Stimulated activated CD8-positive, alpha-beta memory T cell treated with anti-CD3 and anti-CD28 coated beads, Interleukin-15, amount 100 ng/mL, for 1 hour (primary cell): ENCODE results near the gene USP51.
"Not testable (repeated sequence)": the region's sequence is repeated elsewhere in the genome, so short reads cannot be mapped to it uniquely, and the experiment has no call there.

Experiments
- DNase-seq: peaks from one replicate; pipeline ENCODE4 v3.0.0-alpha.2; 2020; ENCODE audit warnings: low read depth

The USP51 gene

DNA sequence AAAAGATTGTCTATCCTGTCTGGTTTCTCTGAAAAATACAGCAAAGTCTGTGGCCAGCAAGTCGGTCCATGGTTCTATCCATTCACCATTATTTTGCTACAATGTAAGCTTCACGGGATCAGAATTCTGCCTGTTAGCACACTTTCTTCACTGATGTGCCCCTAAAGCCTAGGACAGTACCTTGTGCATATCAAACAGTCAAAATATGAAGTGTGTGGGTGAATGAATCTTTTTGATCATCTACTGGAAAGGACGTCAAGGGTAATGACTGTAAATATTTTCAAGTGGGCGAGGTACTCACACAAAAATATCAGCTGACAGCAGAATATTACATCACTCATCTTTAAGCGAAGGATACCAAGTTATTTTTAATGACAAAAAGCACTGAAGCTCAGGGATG is 24.5 kb downstream of the USP51 start:
- DNase-seq = not testable (repeated sequence)

DNA sequence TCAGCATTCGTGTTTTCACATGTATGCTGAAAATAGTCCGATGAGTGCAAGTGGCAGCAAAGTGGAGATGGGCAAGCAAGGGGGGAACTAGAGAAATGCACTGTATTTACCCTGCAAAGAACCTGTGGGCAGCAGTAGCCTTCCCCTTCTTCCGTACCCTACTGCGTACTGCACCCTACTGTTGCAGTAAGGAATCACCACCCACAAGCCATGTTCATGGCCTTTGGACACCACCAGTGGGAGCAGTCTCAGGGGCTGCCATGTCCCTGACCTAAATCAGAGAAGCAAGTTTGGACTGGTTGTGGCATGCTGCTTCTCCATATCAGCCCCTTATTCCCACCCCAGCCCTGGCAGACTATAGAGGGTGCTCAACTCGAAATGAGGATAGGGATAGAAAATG is 25.6 kb downstream of the USP51 start:
- not testable (repeated sequence) for DNase-seq

DNA sequence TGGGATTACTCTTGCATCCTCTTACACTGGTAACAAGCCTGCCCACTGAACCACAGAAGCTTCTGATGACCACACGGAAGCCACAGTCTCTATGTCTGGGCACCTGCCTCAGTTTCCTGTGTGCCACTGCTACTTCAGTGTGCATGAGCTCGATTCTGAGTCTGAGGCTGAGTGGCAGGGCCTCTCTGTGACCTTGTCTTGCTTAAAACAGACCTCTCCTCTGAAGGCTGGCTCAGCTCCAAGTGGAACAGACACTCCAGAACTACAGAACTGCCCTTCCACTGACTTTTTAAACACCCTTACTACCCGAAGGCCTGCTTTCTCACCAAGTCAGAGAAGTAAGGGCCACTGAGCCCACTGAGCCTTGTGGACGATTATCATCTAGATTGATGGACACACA is 29.7 kb downstream of the USP51 start:
- DNase-seq = not testable (repeated sequence)

GRCh38 chrX:55459426-55459825 is 30.2 kb downstream of the USP51 start:
- not testable (repeated sequence) for DNase-seq

DNA sequence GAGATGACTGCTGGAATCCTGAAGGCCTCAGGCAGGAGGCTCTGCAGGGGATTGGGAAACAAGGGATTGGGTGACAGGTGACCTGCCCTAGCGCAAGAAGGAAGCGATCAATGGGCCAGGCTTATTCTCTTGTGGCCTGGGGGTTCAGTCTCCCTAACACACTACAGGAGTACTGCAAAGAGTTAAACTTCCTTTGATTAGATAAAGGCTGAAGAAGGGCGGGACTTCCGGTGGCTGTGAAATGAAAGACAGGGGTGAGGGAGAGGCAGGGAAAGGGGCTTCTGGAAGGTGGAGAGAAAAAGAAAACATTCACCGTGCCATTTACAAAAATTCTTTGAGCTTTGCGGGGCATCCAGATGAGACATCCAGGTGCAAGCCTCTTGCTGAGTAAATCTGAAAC is 33.9 kb downstream of the USP51 start:
- DNase-seq = not testable (repeated sequence)

DNA sequence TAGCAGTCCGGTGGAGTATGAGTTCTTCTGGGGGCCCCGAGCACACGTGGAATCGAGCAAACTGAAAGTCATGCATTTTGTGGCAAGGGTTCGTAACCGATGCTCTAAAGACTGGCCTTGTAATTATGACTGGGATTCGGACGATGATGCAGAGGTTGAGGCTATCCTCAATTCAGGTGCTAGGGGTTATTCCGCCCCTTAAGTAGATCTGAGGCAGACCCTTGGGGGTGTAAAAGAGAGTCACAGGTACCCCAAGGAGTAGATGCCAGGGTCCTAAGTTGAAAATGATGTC is 36.9 kb downstream of the USP51 start:
- DNase-seq = no peak

DNA sequence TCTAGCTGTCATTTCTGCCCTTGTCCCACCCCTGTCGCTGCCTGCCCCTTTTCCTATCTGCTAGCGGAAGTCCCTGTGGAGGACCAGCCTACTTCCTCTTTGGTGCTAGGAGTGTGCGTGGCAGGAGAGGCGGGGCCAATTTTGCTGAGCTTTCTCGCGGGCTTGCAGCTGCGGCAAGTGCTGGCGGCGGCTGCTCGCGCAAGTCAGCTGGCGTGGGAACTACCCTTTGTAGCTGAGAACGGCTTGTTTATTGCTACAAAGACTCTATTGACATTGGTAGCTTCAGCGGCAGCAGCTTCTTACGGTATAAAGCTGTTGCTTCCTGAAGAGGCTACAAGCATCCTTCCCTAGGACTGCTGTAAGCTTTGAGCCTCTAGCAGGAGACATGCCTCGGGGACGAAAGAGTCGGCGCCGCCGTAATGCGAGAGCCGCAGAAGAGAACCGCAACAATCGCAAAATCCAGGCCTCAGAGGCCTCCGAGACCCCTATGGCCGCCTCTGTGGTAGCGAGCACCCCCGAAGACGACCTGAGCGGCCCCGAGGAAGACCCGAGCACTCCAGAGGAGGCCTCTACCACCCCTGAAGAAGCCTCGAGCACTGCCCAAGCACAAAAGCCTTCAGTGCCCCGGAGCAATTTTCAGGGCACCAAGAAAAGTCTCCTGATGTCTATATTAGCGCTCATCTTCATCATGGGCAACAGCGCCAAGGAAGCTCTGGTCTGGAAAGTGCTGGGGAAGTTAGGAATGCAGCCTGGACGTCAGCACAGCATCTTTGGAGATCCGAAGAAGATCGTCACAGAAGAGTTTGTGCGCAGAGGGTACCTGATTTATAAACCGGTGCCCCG is 37.4 kb downstream of the USP51 start, which contains the start of gene MAGEH1:
Gene MAGEH1 (plus strand): TSS at position 138 of the 843 bp plus-strand sequence. CDS start 248 bp downstream, at position 386.
- DNase-seq = peak; percentile 55

GRCh38 chrX:55451626-55451989 is 38.0 kb downstream of the USP51 start:
- no peak for DNase-seq

DNA sequence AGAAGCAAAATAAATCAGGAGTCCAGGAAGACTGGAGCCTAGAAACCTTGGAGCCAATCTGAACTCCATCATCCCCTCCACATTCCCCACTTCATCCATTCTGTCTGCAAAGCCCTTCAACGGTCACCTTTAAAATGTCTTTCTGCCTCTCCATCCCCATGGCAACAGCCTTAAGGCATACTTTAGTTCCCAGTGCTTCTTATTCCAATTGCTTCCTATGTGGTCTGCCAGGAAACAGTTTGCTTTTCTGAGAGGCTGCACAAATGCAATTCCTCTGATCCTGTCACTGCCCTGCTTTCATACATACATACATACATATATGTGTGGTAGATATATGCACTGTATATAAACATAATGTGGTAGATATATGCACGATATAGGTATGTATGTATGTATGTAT is 38.5 kb downstream of the USP51 start:
- DNase-seq = no peak

GRCh38 chrX:55450259-55450658 is 39.4 kb downstream of the USP51 start:
- DNase-seq = no peak

DNA sequence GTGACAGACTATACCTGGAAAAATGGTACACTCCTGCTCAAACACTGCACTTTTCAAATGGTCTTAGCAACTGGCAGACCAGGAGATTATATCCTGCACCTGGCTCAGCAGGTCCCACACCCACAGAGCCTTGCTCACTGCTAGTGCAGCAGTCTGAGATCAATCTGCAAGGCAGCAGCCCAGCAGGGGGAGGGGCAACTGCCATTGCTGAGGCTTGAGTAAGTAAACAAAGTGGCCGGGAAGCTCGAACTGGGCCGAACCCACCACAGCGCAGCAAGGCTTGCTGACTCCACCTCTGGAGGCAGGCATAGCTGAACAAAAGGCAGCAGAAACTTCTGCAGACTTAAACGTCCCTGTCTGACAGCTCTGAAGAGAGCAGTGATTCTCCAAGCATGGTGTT is 46.2 kb downstream of the USP51 start:
- not testable (repeated sequence) for DNase-seq
